GM21447 (cell line): ENCODE data around the gene POPDC3.

Experiments used
- ATAC-seq: cut with Tn5 transposase; IDR thresholded peaks from one replicate; pipeline ENCODE4 v1.9.1; 2021; ENCODE audit not compliant: unreplicated experiment

POPDC3 gene

GRCh38 chr6:105161421-105161820 is 18.4 kb downstream of the POPDC3 start:
- no peak for ATAC-seq

DNA sequence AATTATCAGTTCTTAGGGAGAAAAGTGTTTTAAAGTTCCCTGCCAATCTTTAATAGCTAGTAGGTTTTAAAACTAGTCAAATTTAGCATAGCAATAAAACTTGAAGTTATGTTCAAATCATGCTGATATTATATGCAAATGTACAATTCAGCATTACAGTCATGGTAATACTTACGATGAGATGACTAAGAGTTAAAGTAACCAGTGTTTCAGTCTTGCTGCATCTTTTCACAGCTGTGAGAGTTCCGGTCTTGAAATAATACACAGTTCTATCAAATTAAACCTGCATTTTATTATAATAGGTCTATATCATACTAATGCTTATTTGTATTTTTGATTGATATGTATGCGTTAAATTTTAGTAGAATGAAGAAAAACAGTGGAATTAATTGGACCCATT is 26.1 kb downstream of the POPDC3 start:
- ATAC-seq = no peak

GRCh38 chr6:105152880-105153279 is 26.9 kb downstream of the POPDC3 start:
- no peak for ATAC-seq

DNA sequence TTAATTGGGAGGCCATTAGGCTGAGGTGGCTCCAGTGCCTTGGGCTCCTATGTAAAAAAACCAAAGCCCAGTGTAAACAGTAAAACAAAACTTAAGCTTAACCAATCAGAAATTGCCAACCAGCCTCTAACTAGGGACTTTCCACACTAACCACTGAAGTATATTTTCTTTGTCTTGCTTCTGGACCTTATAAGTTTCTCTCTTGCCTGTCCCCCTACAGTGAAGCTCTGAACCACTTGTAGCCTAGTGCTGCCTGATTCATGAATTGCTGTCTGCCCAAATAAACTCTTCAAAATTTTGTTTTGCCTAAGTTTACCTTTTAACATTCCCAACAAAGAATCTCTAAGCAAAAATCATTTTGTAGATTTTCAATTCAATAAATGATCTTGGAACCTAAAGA is 28.2 kb downstream of the POPDC3 start:
- no peak for ATAC-seq

DNA sequence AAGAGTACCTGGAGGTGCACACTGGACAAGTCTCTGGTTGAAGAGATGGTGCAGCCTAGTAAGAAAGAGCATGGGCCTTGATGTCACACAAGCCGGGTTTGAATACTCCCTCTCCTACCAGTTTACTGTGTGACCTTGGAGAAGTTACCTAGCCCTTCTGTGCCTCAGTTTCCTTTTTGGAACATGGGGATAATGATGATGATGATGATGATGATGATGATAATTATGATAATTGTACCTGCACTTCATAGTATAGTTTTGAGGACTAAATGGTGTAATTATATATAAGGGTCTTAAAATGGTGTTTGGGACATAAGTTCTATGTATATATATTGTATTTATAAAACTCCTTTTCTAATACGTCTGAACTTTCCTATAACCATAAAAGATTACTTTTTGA is 41.7 kb downstream of the POPDC3 start:
- no peak for ATAC-seq

DNA sequence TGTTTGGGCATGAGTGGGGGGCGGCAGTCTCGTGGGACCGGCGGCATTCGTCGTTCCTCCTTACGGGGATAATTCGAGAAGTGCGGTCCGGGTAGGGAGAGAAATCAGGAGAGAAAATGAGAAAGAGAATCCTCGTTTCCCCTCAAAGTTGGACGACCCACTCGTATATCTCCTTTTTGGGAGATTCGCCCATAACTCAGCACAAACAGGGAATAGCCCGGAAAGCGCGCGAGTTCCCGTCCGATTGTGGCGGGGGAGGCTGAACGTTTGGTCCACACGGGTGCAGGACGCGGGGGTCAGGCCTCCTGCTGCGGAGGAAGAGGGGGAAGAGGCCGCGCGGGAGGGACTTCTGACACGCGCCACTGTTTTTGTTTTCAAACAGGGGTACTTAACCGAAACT is 42.4 kb downstream of the POPDC3 start:
- ATAC-seq = no peak

DNA sequence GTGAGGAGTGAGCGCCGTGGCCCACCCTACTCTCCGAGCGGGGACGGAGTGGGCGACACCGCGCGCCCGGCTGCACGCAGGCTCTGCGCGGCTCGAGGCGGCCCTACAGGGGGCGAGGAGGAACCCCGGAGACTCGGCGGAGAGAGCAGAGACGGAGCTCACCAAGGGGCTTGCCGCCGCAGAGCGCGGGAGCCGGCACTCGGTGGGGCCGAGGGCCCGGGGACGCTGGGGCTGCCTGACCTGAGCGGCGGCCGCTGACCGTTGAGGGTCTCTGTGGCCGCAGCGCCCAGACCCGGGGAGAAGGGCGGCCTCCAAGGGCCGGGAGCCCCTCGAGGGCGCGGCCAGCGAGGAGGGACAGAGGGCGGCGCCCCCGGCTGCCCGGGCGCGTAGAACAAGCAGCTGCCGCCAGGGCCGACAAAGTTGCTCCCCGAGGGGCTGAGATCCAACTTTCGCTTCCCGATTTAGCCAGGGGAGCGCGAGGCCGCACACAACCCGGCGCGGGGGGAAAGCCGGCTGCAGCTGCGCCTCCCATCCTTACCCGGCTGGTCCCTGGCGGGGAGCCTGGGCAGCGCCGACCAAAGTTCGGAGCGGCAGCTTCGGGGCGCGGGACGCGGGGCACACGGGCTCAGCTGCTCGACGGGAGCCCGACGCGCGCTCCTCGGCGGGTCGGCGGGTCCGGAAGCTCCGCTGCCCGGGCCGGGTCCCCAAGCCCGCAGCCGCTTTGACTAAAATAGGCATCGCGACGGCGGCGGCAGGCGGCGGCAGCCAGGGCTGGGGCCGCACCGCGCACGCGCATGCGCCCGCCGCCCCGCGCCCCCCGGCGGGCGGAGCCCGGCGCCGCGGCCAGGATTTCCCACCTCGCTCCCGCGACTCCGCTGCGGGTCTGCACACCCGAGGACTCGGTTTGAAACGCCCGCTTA is 43.1 kb downstream of the POPDC3 start:
- ATAC-seq = peak; percentile 60

- ATAC-seq = no peak
These were observed 43.8 kb downstream of the POPDC3 start for GRCh38 chr6:105135907-105136430.

- ATAC-seq = no peak
These were observed 44.8 kb downstream of the POPDC3 start for GRCh38 chr6:105135056-105135455.

DNA sequence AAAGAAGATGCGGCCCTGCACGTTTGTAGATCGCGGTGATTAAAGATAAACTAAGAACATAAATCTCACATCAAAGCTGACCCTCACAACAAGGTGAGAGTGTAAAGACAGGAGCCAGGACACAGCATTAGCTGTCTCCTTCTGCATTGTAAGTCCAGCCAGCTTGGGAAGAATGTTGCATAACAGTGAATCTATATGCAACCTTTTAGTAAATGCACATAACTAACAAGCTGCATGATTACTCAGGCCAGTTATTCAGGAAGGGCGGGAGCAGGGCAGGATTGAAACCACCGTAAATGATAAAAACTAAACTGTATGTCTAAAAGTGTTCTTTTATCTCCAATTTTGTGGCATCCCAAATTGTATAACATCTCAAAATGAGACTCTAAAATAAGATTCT is 57.1 kb downstream of the POPDC3 start:
- ATAC-seq = no peak

DNA sequence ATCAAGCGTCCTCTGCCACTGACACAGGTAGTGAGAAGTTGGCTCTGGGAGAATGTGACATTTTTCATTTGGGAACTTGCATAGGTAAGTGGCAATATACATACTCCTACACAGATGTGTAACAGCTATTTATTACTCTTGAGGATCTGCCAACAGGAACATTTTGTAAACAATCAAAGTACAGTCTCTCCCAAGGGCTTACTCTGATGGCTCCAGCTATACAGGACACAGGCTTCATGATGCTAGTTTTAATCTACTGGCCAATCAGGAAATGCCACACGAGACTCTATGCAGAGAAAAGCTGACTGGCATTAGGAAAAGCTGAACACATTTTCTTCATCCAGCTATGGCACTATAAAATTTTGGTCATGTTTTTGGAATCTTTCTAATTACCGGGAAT is 57.8 kb downstream of the POPDC3 start:
- no peak for ATAC-seq

DNA sequence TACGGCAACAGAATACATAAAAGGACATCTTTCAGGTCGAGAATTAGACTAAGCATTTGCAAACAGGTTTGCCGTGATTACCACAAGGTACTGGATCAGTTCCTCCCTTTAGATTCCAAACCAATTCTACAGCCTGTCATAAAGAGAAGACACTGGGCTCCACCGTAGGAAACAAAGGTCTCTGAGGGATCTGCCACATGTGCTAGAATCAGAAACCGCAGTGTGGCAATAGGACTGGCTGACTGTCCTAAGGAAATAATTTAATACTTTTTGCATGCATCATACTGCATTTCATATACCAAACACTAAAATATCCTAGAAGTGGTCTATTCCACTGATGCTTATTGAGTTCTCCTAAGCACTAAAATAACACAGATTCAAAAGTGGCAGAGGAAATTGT is 59.2 kb downstream of the POPDC3 start:
- ATAC-seq = no peak

DNA sequence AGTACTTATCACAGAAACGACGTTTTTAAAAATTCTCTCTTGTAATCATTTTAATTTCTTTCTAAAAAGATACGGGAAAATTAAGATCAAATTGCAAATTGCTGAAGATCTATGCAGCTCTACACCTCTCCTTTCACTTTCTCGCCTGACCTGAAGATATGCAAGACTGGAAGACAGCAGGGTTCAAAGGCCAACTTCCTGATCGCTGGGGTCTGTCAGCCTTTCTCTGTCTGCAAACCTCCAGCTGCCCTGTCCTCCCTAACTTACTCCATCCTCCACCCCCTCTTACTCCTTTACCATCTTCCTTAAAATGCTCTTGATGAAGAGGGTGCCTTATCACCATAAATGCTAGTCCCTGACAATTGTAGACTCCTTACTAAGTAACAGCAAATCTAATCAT is 63.7 kb downstream of the POPDC3 start:
- no peak for ATAC-seq

GRCh38 chr6:105113422-105113821 is 66.4 kb downstream of the POPDC3 start:
- no peak for ATAC-seq

DNA sequence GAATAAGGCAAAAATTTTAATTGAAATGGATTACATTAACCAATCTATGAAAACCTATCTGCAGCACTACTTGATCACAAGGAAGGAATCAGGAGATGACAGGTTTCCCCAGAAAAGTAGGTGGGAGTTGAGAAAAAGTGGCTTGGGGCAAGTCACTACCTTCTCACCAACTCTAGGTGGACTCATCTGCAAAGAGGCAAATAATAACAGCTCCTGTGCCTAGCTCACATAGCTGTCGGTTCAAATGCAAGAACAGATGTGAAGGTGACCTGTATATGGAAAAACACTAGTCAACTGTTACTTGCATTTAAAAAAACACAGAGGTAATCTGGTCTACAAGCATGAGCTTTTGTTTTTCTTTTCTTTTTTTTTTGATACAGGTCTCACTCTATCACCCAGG is 67.2 kb downstream of the POPDC3 start:
- ATAC-seq = no peak

GRCh38 chr6:105111871-105112270 is 67.9 kb downstream of the POPDC3 start:
- no peak for ATAC-seq

GRCh38 chr6:105111105-105111504 is 68.7 kb downstream of the POPDC3 start:
- no peak for ATAC-seq

DNA sequence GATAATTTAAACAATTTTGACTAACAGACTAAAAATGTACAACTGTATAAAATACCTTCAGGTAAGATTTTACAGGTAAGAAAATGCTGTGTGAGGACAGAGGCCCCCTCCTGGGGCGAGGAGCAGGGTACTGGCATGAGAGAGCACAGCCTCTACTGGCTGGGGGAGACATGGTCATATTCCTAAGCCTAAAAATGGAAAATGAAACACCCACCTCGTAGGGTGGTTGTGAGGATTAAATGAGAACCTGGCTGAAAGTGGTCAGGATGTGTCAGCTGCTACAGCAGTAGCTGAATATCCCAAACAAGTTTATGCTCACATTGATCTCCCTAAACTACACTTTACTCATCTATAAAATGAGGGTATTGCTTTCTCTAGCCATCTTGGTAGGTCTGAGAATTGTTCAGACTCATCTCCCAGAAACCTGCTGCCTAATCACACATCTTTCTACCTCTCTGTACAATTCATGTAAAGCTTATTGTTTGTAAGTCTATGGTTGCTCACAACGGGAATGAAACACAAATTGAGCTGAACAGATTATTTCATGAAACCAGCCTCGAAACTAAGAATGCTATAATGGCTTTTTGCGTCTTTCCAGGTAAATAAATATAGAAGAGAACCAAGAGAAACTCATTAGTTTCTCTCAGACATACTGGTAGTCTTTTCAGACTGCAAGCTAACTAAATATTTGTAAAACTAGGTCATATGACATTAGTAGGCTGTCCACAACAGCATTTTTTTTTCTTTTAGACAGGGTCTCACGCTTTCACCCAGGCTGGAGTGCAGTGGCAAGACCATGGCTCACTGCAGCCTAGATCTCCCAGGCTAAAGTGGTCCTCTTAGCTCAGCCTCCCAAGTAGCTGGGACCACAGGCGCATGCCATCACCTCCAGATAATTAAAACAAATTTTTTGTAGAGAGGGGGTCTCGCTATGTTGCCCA is 69.6 kb downstream of the POPDC3 start:
- ATAC-seq = no peak

DNA sequence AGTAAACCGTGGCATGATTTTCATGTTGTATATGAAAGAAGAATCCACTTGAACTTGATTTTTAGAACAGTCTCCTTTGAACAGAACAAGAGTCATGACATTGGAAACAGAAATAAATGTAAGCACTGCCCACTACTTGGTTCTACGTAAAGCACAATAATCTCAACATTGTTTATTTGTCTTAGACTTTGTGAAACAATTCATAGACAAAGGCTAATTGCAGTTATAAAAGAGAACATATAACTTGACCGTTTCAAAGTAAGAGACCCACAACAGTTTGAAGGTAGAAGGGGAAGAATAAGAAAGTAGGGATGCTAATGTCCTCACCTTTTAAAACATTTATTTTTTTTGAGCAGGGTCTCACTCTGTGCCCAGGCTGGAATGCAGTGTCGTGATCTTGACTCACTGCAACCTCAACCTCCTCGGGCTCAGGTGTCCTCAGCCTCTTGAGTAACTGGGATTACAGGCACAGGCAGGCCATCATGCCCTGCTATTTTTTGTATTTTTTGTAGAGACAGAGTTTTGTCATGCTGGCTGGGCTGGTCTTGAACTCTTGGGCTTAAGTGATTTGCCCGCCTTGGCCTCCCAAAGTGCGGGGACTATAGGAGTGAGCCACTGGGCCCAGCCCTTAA is 71.1 kb downstream of the POPDC3 start:
- no peak for ATAC-seq
